Measurements from ENCODE around the gene IRX4.

- no peak for TF ChIP-seq CTCF (IDR thresholded peaks at IDR 0.05)
- TF ChIP-seq POLR2AphosphoS5 (IDR thresholded peaks at IDR 0.05), result no peak
Measured at GRCh38 chr5:1834721-1835429, 47.9 kb downstream of the IRX4 start.
